GM18868 (cell line): ENCODE data around the gene NCAN.
"Not testable (repeated sequence)": the region's sequence is repeated elsewhere in the genome, so short reads cannot be mapped to it uniquely, and the experiment has no call there.

Experiments used
- ATAC-seq: cut with Tn5 transposase; IDR thresholded peaks from one replicate; pipeline ENCODE4 v1.9.1; 2021; ENCODE audit warnings: mild to moderate bottlenecking, moderate library complexity; ENCODE audit not compliant: unreplicated experiment

NCAN gene

GRCh38 chr19:19211499-19212420 is at the start of gene NCAN:
NCAN (plus strand) TSS chr19:19211958; CDS start chr19:19216954, 4,996 bp downstream.
- no peak for ATAC-seq

GRCh38 chr19:19162495-19162894 is 49.3 kb upstream of the NCAN start:
- ATAC-seq, result no peak

GRCh38 chr19:19165396-19165795 is 46.4 kb upstream of the NCAN start:
- ATAC-seq, result no peak

- no peak for ATAC-seq
Measured at GRCh38 chr19:19167612-19168011, 44.1 kb upstream of the NCAN start.

GRCh38 chr19:19169236-19170052 is 42.3 kb upstream of the NCAN start:
- peak; percentile 2 for ATAC-seq

GRCh38 chr19:19170053-19170872 is 41.5 kb upstream of the NCAN start, which contains the start of gene MEF2B:
MEF2B (minus strand) TSS chr19:19170263; CDS start chr19:19150735, 19,528 bp downstream.
- peak; percentile 86 for ATAC-seq

GRCh38 chr19:19170873-19171672 is 40.7 kb upstream of the NCAN start:
- no peak for ATAC-seq

GRCh38 chr19:19171821-19172532 is 39.8 kb upstream of the NCAN start:
- no peak for ATAC-seq

- not testable (repeated sequence) for ATAC-seq
Measured at GRCh38 chr19:19173243-19173642, 38.5 kb upstream of the NCAN start.

GRCh38 chr19:19176950-19177349 is 34.8 kb upstream of the NCAN start:
- no peak for ATAC-seq

GRCh38 chr19:19179548-19180441 is 32.0 kb upstream of the NCAN start:
- no peak for ATAC-seq

GRCh38 chr19:19181488-19181998 is 30.2 kb upstream of the NCAN start:
- no peak for ATAC-seq

- ATAC-seq, result no peak
Measured at GRCh38 chr19:19185853-19186740, 25.7 kb upstream of the NCAN start.

- no peak for ATAC-seq
Measured at GRCh38 chr19:19186742-19187141, 25.0 kb upstream of the NCAN start.

- no peak for ATAC-seq
Measured at GRCh38 chr19:19191768-19192077, 20.0 kb upstream of the NCAN start.

- peak; percentile 78 for ATAC-seq
Measured at GRCh38 chr19:19192078-19192882, 19.5 kb upstream of the NCAN start, which contains the start of the genes BORCS8 and RFXANK. BORCS8 (minus strand) TSS chr19:19192152; CDS start chr19:19192117, 35 bp downstream. RFXANK (plus strand) TSS chr19:19192258; CDS start chr19:19193947, 1,689 bp downstream.
